MCF 10A (cell line): ENCODE data around the gene PCDHGA10. TPM values are rescaled to one million over a fixed set of nuclear protein-coding genes. Genes with fewer than 3 reads are reported as not detected.
A peak's percentile ranks its signal among the peaks of the same experiment; 100 is the strongest.
"Not testable (repeated sequence)": the region's sequence is repeated elsewhere in the genome, so short reads cannot be mapped to it uniquely, and the experiment has no call there.

Source experiments
- BruUV-seq: library from RNA; stranded (reverse); fragments of 400-500 nt; replicated peaks from 2 replicates; lab custom pipeline; 2021; lab: Mats Ljungman, UMichigan
- CTCF ChIA-PET: fragments of 300-600 bp; sonication (Branson Sonifier 250); formaldehyde crosslinking; extraction: SDS; loops from one replicate; lab custom pipeline; 2021; ENCODE audit warnings: antibody characterized with exemption, inconsistent platforms; lab: Yijun Ruan, JAX
- POLR2A ChIA-PET: fragments of 300-600, 350-650 bp; sonication (Branson Sonifier 250); formaldehyde crosslinking; extraction: SDS; loops from one replicate; lab custom pipeline; 2020; ENCODE audit warnings: antibody characterized with exemption, inconsistent platforms; lab: Yijun Ruan, JAX
- DNase-seq: peaks from one replicate; pipeline ENCODE4 v3.0.0-alpha.2; 2018; ENCODE audit not compliant: unreplicated experiment
- H3K27ac Mint-ChIP-seq: one replicate; pipeline ENCODE4 v1.8.0; 2022; ENCODE audit warnings: mild to moderate bottlenecking, low read depth, mixed read lengths; ENCODE audit not compliant: unreplicated experiment
- H3K27me3 Mint-ChIP-seq: one replicate; pipeline ENCODE4 v1.8.0; 2022; ENCODE audit warnings: mixed read lengths; ENCODE audit not compliant: insufficient read depth, unreplicated experiment
- H3K36me3 Mint-ChIP-seq: one replicate; pipeline ENCODE4 v1.8.0; 2022; ENCODE audit warnings: mild to moderate bottlenecking, moderate library complexity, mixed read lengths; ENCODE audit not compliant: insufficient read depth, unreplicated experiment
- H3K4me1 Mint-ChIP-seq: one replicate; pipeline ENCODE4 v1.8.0; 2022; ENCODE audit warnings: mixed read lengths; ENCODE audit not compliant: insufficient read depth, unreplicated experiment
- H3K4me3 Mint-ChIP-seq: one replicate; pipeline ENCODE4 v1.8.0; 2022; ENCODE audit warnings: mild to moderate bottlenecking, moderate library complexity, mixed read lengths; ENCODE audit not compliant: unreplicated experiment
- H3K9me3 Mint-ChIP-seq: one replicate; pipeline ENCODE4 v1.8.0; 2022; ENCODE audit warnings: mixed read lengths; ENCODE audit not compliant: unreplicated experiment
- CTCF ChIP-seq: fragments of 200-600 bp; IDR thresholded peaks from one replicate; pipeline ENCODE4 v1.8.0; 2022; ENCODE audit warnings: antibody characterized with exemption, mild to moderate bottlenecking; ENCODE audit not compliant: unreplicated experiment
- intact Hi-C: fragments of 100-400 bp; cut with micrococcal nuclease; formaldehyde crosslinking; loops from 2 replicates; pipeline ENCODE4 v1.14.1; 2022
- total RNA-seq: library from RNA; stranded (reverse); gene quantifications from 2 replicates; pipeline ENCODE4 v1.2.3, GENCODE V29; 2022

PCDHGA10 gene
- total RNA-seq, 1 experiment from 2014 or later = 1.4 TPM

DNA sequence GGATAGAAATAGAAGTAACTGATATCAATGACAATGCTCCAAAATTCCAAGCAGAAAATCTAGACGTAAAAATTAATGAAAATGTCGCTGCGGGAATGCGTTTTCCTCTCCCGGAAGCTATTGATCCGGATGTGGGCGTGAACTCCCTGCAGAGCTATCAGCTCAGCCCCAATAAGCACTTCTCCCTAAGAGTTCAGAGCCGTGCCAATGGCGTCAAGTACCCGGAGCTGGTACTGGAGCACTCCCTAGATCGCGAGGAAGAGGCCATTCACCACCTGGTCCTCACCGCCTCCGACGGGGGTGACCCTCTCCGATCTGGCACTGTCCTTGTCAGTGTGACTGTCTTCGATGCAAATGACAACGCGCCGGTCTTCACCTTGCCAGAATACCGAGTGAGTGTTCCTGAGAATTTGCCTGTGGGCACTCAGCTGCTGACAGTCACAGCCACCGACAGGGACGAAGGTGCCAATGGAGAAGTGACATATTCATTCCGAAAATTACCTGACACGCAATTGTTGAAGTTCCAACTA is 818 bp downstream of the PCDHGA10 start:
- intact Hi-C loops = loop anchor here (10.0 kb wide), 2 partner anchors 189 to 329 kb away; partner anchors contain the start of gene PCDHB14
- BruUV-seq = no TSS peak
- H3K4me1 Mint-ChIP-seq = no peaks in the 10 kb centered on the region
- no peak for DNase-seq
- no peak overlapping the region for H3K27ac Mint-ChIP-seq
- POLR2A ChIA-PET = interaction anchor here (1.0 to 1.5 kb wide), 4 partner anchors 99 to 147 kb away, joined by 3 to 11 read pairs (median 3); no protein-coding TSS in a partner anchor
- peaks cover 42% of the 10 kb centered on the region for H3K9me3 Mint-ChIP-seq
- H3K27me3 Mint-ChIP-seq = no peaks in the 10 kb centered on the region
- TF ChIP-seq CTCF = no peak
- peaks cover 5% of the 10 kb centered on the region for H3K36me3 Mint-ChIP-seq
- peak overlapping the region; percentile 54 for H3K4me3 Mint-ChIP-seq
- CTCF ChIA-PET = interaction anchor here (0.6 to 5.5 kb wide), 24 partner anchors 10 to 214 kb away, joined by 3 to 38 read pairs (median 5); partner anchors contain the start of genes PCDHB11, PCDHB14, PCDHGB4 and PCDHGC3

DNA sequence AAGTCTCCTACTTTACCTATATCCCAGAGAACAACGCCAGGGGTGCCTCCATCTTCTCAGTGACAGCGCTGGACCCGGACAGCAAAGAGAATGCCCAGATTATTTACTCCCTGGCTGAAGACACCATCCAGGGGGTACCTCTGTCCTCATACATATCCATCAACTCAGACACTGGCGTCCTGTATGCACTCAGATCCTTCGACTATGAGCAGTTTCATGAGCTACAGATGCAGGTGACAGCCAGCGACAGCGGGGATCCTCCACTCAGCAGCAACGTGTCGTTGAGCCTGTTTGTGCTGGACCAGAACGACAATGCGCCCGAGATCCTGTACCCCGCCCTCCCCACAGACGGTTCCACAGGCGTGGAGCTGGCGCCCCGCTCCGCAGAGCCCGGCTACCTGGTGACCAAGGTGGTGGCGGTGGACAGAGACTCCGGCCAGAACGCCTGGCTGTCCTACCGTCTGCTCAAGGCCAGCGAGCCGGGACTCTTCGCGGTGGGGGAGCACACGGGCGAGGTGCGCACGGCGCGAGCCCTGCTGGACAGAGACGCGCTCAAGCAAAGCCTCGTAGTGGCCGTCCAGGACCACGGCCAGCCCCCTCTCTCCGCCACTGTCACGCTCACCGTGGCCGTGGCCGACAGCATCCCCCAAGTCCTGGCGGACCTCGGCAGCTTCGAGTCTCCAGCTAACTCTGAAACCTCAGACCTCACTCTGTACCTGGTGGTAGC is 1.9 kb downstream of the PCDHGA10 start:
- not testable (repeated sequence) for H3K27ac Mint-ChIP-seq, H3K27me3 Mint-ChIP-seq, DNase-seq, BruUV-seq, H3K36me3 Mint-ChIP-seq, H3K4me3 Mint-ChIP-seq, H3K4me1 Mint-ChIP-seq
- POLR2A ChIA-PET = interaction anchor here (0.6 to 1.2 kb wide), 2 partner anchors 143 to 340 kb away, joined by 3 read pairs; no protein-coding TSS in a partner anchor
- intact Hi-C loops = loop anchor here (10.0 kb wide), 2 partner anchors 190 to 330 kb away; partner anchors contain the start of gene PCDHB14
- CTCF ChIA-PET = interaction anchor here (0.6 to 5.5 kb wide), 7 partner anchors 95 to 191 kb away, joined by 3 to 38 read pairs (median 6); partner anchors contain the start of gene PCDHB14
- peaks cover 39% of the 10 kb centered on the region for H3K9me3 Mint-ChIP-seq

GRCh38 chr5:141415275-141415618 is 2.5 kb downstream of the PCDHGA10 start:
- H3K36me3 Mint-ChIP-seq = not testable (repeated sequence)

GRCh38 chr5:141417494-141418172 is 4.8 kb downstream of the PCDHGA10 start, which contains the start of gene PCDHGB7:
TSS of gene PCDHGB7 (plus strand) at chr5:141417677. CDS start at chr5:141417860, 183 bp downstream.
- not testable (repeated sequence) for H3K27ac Mint-ChIP-seq, BruUV-seq, H3K4me1 Mint-ChIP-seq, H3K4me3 Mint-ChIP-seq, H3K27me3 Mint-ChIP-seq, H3K36me3 Mint-ChIP-seq
- intact Hi-C loops = loop anchor here (1.0 to 10.0 kb wide), 3 partner anchors 107 to 333 kb away; partner anchors contain the start of gene PCDHB14
- H3K9me3 Mint-ChIP-seq = peaks cover 37% of the 10 kb centered on the region
- CTCF ChIA-PET = interaction anchor here (0.6 to 5.5 kb wide), 27 partner anchors 12 to 695 kb away, joined by 3 to 38 read pairs (median 3); partner anchors contain the start of genes PCDHGA12, PCDHGC3 and TAF7
- POLR2A ChIA-PET = interaction anchor here (0.6 to 0.8 kb wide), 2 partner anchors 11 to 104 kb away, joined by 4 read pairs; no protein-coding TSS in a partner anchor
- peak; percentile 50 for TF ChIP-seq CTCF
- DNase-seq = peak; percentile 82

More at GRCh38 chr5:141415275-141415618, 2.5 kb downstream of the PCDHGA10 start:
- ChIA-PET CTCF (interaction anchor here (4.2 to 5.5 kb wide), 2 partner anchors 110 to 149 kb away, joined by 37 to 38 read pairs; no protein-coding TSS in a partner anchor), POLR2A (interaction anchor here (0.6 kb wide), 1 partner anchor 340 kb away, joined by 3 read pairs; no protein-coding TSS in a partner anchor)
- H3K4me1 Mint-ChIP-seq, H3K27me3 Mint-ChIP-seq, H3K27ac Mint-ChIP-seq, DNase-seq, BruUV-seq, H3K4me3 Mint-ChIP-seq: not testable (repeated sequence)
- intact Hi-C loops = loop anchor here (10.0 kb wide), 2 partner anchors 190 to 330 kb away; partner anchors contain the start of gene PCDHB14
- peaks cover 35% of the 10 kb centered on the region for H3K9me3 Mint-ChIP-seq
